Activated T-cell treated with anti-CD3 and anti-CD28 coated beads, Interleukin-2, amount 50 U/mL, for 24 hours (primary cell): Measurements from ENCODE around the gene ELAC1.
A peak's percentile ranks its signal among the peaks of the same experiment; 100 is the strongest.
"Not testable (repeated sequence)": the region's sequence is repeated elsewhere in the genome, so short reads cannot be mapped to it uniquely, and the experiment has no call there.

ENCODE experiments used
- DNase-seq: peaks from one replicate; pipeline ENCODE4 v3.0.0-alpha.2; 2020
- H3K27ac Mint-ChIP-seq: 2 replicates; pipeline ENCODE4 v1.8.0; 2020; ENCODE audit warnings: mild to moderate bottlenecking, mixed read lengths
- H3K27me3 Mint-ChIP-seq: 2 replicates; pipeline ENCODE4 v1.8.0; 2020; ENCODE audit warnings: mixed read lengths
- H3K36me3 Mint-ChIP-seq: 2 replicates; pipeline ENCODE4 v1.8.0; 2020; ENCODE audit warnings: low read depth, mixed read lengths
- H3K4me1 Mint-ChIP-seq: 2 replicates; pipeline ENCODE4 v1.8.0; 2020; ENCODE audit warnings: low read depth, mixed read lengths
- H3K4me3 Mint-ChIP-seq: 2 replicates; pipeline ENCODE4 v1.8.0; 2020; ENCODE audit warnings: mild to moderate bottlenecking, moderate library complexity, mixed read lengths
- H3K9me3 Mint-ChIP-seq: 2 replicates; pipeline ENCODE4 v1.8.0; 2020; ENCODE audit warnings: mixed read lengths

Gene ELAC1

DNA sequence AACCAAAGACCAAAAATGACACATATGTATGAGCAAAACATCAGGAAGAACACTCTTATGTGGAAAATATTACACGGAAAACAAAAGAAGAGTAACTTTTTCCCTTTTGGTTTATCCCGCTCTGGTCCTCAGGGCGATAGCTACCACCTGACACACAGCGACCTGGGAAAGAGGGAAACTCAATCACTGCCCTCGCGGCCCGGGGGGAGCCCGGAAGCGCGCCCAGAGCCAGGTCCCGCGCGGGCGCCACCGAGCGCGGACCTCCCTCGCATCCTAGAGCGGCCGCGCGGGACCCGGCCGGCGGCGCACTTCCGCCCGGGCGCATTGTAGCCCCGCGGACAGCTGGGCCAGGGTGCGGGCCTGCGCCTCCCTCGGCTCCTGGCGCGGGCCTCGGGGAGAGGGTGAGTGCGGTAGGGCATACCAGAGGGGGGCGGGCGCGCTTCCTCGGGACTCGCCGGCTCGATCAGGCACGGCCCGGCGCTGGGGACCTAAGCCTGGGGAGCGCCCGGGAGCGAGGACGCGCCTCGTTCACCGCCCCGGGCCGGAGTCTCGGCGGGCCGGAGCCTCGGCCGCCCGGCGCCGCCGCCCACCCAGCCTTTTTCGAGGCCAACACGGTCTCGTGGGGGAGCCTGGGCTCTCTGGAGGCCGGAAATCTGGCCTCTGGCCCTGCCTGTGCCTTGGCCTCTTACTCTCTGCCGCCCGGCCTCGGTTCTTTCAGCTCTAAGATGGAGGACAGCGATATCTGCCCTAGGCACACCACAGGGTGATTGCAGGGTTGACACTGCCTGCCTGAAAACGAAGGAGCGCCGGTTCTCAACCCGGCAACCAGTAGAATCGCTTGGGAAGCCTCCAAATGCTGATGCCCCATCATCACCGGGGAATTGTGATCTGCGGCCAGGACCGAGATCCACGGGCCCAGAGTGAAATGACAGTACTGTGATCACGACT, at the start of gene ELAC1:
Gene ELAC1, plus strand, starts transcription at position 327 of the 948 bp plus-strand sequence. CDS start 6,365 bp downstream, outside the sequence.
- H3K9me3 Mint-ChIP-seq = peaks cover 10% of the 10 kb centered on the region
- peaks cover 14% of the 10 kb centered on the region for H3K36me3 Mint-ChIP-seq
- peak within 1 kb of the TSS; percentile 96 for H3K4me3 Mint-ChIP-seq
- no peaks in the 10 kb centered on the region for H3K27me3 Mint-ChIP-seq
- H3K4me1 Mint-ChIP-seq = peaks cover 30% of the 10 kb centered on the region
- peak; percentile 80 for DNase-seq
- peak within 1 kb of the TSS; percentile 97 for H3K27ac Mint-ChIP-seq

DNA sequence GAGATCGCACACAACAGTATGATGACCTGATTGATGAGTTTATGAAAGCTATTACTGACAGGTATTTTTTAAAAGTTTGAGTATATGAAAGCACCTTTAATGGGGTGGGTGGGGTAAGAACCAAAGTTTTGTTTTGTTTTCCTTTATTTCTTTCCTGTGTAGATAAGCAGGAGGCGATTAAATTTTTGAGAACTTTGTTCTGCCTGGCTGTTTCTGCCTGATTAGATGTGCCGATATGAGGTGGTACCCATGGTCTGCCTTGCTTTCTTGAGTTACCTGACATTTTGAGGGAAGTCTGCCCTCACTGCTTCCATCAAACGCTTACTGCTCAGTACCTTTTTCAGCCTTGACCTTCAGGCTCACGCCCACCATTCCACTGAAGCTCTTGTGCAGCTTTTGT, 49.7 kb upstream of the ELAC1 start:
- H3K36me3 Mint-ChIP-seq = peaks cover 92% of the 10 kb centered on the region
- no peak overlapping the region for H3K27ac Mint-ChIP-seq
- no peak overlapping the region for H3K4me3 Mint-ChIP-seq
- no peak for DNase-seq
- peaks cover 18% of the 10 kb centered on the region for H3K4me1 Mint-ChIP-seq
- no peaks in the 10 kb centered on the region for H3K9me3 Mint-ChIP-seq
- no peaks in the 10 kb centered on the region for H3K27me3 Mint-ChIP-seq

- Mint-ChIP-seq H3K36me3 (peaks cover 95% of the 10 kb centered on the region), H3K27me3 (no peaks in the 10 kb centered on the region), H3K4me1 (no peaks in the 10 kb centered on the region), H3K4me3 (no peak overlapping the region), H3K27ac (no peak overlapping the region), H3K9me3 (peaks cover 5% of the 10 kb centered on the region)
- DNase-seq = no peak
Observed at GRCh38 chr18:50924372-50924771, 43.5 kb upstream of the ELAC1 start.

DNA sequence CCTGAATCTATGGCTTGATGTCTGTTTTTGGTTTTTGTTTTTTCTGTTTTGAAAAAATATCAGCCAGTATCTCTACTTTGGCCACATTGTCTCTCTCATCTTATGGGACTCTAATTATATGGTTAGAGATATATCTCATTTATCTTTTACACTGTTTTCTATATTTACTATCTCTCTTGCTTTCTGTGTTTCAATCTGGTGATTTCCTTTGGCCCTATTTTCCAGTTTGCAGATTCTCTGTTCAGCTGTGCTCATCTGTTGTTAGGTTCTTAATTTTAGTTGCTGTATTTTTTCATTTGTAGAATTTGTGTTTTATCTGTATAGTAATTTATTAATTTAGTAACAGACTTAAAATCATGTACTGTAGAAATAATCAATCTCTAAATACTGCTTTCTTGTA, 41.3 kb upstream of the ELAC1 start:
- peaks cover 5% of the 10 kb centered on the region for H3K9me3 Mint-ChIP-seq

DNA sequence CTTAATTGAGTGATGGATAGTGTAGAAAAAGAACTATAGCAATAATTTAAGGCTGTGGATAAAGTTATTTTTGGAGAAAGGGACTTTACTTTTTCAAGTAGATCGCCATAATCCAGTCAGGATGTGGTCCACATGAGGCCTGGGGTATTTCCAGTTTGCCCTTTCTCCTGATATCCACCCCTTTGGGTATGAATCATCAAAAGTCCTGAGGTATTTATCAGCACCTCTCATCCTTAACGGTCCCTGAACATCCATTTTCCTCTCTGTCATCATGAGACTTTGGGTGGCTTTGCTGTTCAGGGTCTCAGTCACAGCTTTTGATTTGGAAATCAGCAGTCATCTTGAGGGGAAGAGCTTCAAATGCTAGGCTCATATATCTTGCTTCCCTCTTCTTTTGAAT, 39.3 kb upstream of the ELAC1 start:
- DNase-seq = no peak
- Mint-ChIP-seq H3K27ac (no peak overlapping the region), H3K36me3 (peaks cover 83% of the 10 kb centered on the region), H3K27me3 (no peaks in the 10 kb centered on the region), H3K9me3 (peaks cover 5% of the 10 kb centered on the region), H3K4me1 (no peaks in the 10 kb centered on the region), H3K4me3 (no peak overlapping the region)

More for the DNA sequence above, 41.3 kb upstream of the ELAC1 start:
- H3K4me1 Mint-ChIP-seq = no peaks in the 10 kb centered on the region
- no peaks in the 10 kb centered on the region for H3K27me3 Mint-ChIP-seq
- H3K4me3 Mint-ChIP-seq = no peak overlapping the region
- DNase-seq = no peak
- no peak overlapping the region for H3K27ac Mint-ChIP-seq
- peaks cover 89% of the 10 kb centered on the region for H3K36me3 Mint-ChIP-seq

DNA sequence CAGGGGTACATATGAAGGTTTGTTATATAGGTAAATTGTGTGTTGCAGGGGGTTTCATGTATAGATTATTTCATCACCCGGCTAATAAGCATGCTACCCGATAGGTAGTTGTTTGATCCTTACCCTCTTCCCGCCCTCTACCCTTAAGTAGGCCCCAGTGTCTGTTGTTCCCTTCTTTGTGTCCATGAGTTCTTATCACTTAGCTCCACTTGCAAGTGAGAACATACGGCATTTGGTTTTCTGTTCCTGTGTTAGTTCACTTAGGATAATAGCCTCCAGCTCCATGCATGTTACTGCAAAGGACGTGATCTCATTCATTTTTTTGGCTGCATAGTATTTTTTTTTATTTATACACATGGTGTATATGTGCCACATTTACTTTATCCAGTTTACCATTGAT, 34.2 kb upstream of the ELAC1 start:
- H3K36me3 Mint-ChIP-seq = peaks cover 77% of the 10 kb centered on the region
- no peaks in the 10 kb centered on the region for H3K27me3 Mint-ChIP-seq
- no peak for DNase-seq
- H3K27ac Mint-ChIP-seq = no peak overlapping the region
- no peaks in the 10 kb centered on the region for H3K9me3 Mint-ChIP-seq
- H3K4me1 Mint-ChIP-seq = peaks cover 2% of the 10 kb centered on the region
- H3K4me3 Mint-ChIP-seq = no peak overlapping the region

DNA sequence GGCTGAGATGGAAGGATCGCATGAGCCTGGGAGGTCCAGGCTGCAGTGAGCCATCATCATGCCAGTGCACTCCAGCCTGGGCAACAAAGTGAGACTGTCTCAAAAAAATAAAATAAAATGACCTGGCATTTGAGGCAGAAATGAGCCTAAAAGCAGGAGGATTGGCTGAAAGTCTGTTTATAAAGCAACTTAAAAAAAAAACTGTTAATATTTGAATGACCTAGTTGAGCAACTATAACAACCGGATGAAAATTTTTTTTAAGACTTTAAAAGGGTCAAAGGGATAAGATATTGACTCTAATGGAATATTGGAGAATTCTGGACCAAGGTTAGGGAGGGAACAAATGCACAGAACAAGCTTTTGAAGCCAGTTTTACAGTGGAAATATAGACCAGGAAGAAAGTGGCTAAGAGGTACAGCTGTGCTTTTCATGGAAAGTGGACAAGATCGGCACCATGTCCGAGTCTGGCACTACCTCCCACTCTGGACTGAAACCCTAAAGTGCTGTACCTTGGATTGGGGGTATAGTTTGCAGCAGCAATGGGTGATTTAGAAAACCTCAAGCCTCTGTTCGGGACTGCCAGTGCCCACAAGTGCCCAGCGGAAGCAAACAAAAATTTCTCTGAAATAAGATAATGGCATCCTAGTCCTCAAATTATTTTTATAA, 33.2 kb upstream of the ELAC1 start:
- no peak overlapping the region for H3K27ac Mint-ChIP-seq
- peaks cover 78% of the 10 kb centered on the region for H3K36me3 Mint-ChIP-seq
- no peak overlapping the region for H3K4me3 Mint-ChIP-seq
- no peaks in the 10 kb centered on the region for H3K27me3 Mint-ChIP-seq
- no peak for DNase-seq
- peaks cover 2% of the 10 kb centered on the region for H3K4me1 Mint-ChIP-seq
- no peaks in the 10 kb centered on the region for H3K9me3 Mint-ChIP-seq

GRCh38 chr18:50935493-50936191, 32.2 kb upstream of the ELAC1 start:
- Mint-ChIP-seq H3K27me3 (no peaks in the 10 kb centered on the region), H3K4me1 (peaks cover 2% of the 10 kb centered on the region), H3K36me3 (peaks cover 79% of the 10 kb centered on the region), H3K27ac (peak overlapping the region; percentile 62), H3K9me3 (no peaks in the 10 kb centered on the region), H3K4me3 (no peak overlapping the region)
- DNase-seq = no peak

DNA sequence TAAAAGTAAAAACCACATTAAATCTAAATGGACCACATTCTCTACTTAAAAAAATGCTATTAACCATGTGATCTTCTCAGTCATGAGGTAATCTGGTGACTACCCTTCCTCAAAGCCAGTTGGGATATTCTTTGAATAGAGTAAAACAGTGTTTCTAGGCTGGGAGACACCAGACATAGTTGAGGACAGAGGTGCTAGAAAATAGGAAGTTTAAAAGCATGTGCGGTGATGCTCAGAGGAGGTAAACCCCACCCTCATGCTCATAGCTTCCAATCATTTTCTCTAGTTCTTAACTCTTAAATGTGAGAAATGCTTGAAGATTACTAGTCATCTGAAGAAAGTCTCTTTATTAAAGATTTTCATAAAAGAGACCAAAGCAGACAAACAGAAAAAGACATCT, 30.7 kb upstream of the ELAC1 start:
- Mint-ChIP-seq H3K27me3 (no peaks in the 10 kb centered on the region), H3K27ac (peak overlapping the region; percentile 74), H3K4me3 (no peak overlapping the region), H3K9me3 (no peaks in the 10 kb centered on the region), H3K4me1 (peaks cover 2% of the 10 kb centered on the region), H3K36me3 (peaks cover 81% of the 10 kb centered on the region)
- no peak for DNase-seq

DNA sequence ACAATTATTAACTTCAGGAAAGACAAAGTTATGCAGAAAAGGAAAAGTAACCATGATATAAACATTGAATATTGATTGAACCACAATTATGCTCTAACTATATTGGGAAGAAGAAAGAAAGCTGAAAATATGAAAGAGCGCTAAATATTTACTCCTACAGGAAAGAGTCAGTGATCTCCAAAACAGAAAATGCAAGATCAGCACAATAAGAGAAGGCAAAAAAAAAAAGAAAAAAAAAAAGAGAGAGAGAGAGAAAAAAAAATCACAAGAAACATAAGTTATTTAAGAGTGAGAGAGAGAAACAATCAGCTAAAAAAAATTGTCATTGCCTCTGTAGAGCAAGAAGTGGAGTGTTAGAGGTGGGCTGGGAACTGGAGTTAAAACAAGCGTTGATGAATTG, 28.9 kb upstream of the ELAC1 start:
- H3K9me3 Mint-ChIP-seq = no peaks in the 10 kb centered on the region
- no peak overlapping the region for H3K27ac Mint-ChIP-seq
- H3K36me3 Mint-ChIP-seq = peaks cover 79% of the 10 kb centered on the region
- no peaks in the 10 kb centered on the region for H3K27me3 Mint-ChIP-seq
- H3K4me3 Mint-ChIP-seq = no peak overlapping the region
- H3K4me1 Mint-ChIP-seq = peaks cover 2% of the 10 kb centered on the region
- no peak for DNase-seq

GRCh38 chr18:50944245-50944932, 23.5 kb upstream of the ELAC1 start:
- no peak overlapping the region for H3K4me3 Mint-ChIP-seq
- no peaks in the 10 kb centered on the region for H3K9me3 Mint-ChIP-seq
- H3K36me3 Mint-ChIP-seq = peaks cover 74% of the 10 kb centered on the region
- H3K4me1 Mint-ChIP-seq = peaks cover 7% of the 10 kb centered on the region
- H3K27ac Mint-ChIP-seq = no peak overlapping the region
- DNase-seq = no peak
- no peaks in the 10 kb centered on the region for H3K27me3 Mint-ChIP-seq

DNA sequence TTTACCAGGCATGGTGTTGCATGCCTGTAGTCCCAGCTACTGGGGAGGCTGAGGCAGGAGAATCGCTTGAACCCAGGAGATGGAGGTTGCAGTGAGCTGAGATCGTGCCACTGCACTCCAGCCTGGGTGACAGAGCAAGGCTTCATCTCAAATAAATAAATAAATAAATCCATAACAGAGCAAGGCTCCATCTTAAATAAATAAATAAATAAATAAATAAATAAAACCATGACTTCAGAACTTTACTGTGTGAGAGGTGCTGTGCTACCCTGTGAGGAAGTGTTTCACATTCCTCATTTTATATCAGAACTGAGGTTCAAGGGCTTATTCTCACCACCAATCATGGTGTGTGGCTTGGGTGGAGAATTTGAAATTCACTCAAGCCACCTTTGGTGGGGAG, 21.9 kb upstream of the ELAC1 start:
- H3K4me3 Mint-ChIP-seq, DNase-seq, H3K4me1 Mint-ChIP-seq, H3K9me3 Mint-ChIP-seq, H3K27me3 Mint-ChIP-seq, H3K27ac Mint-ChIP-seq: not testable (repeated sequence)
- peaks cover 61% of the 10 kb centered on the region for H3K36me3 Mint-ChIP-seq

- no peak overlapping the region for H3K27ac Mint-ChIP-seq
- H3K36me3 Mint-ChIP-seq = peaks cover 49% of the 10 kb centered on the region
- peaks cover 7% of the 10 kb centered on the region for H3K4me1 Mint-ChIP-seq
- no peak for DNase-seq
- H3K4me3 Mint-ChIP-seq = no peak overlapping the region
- H3K9me3 Mint-ChIP-seq = no peaks in the 10 kb centered on the region
- H3K27me3 Mint-ChIP-seq = no peaks in the 10 kb centered on the region
Observed at GRCh38 chr18:50947899-50948298, 19.9 kb upstream of the ELAC1 start.

GRCh38 chr18:50949185-50949584, 18.7 kb upstream of the ELAC1 start:
- H3K36me3 Mint-ChIP-seq = peaks cover 39% of the 10 kb centered on the region
- H3K27me3 Mint-ChIP-seq = no peaks in the 10 kb centered on the region
- H3K4me1 Mint-ChIP-seq = peaks cover 7% of the 10 kb centered on the region

More at GRCh38 chr18:50949185-50949584, 18.7 kb upstream of the ELAC1 start:
- H3K27ac Mint-ChIP-seq = no peak overlapping the region
- no peaks in the 10 kb centered on the region for H3K9me3 Mint-ChIP-seq
- DNase-seq = no peak
- H3K4me3 Mint-ChIP-seq = no peak overlapping the region
